BJ (cell line): ENCODE results near the gene IL10RB. TPM values are rescaled to one million over a fixed set of nuclear protein-coding genes. Genes with fewer than 3 reads are reported as not detected.

ENCODE experiments used
- CTCF ChIA-PET: fragments of 350-600 bp; formaldehyde crosslinking; extraction: SDS; loops from one replicate; lab custom pipeline; 2021; ENCODE audit warnings: antibody characterized with exemption, inconsistent platforms; lab: Yijun Ruan, JAX
- POLR2A ChIA-PET: fragments of 300-600 bp; sonication (Branson Sonifier 250); formaldehyde crosslinking; extraction: SDS; loops from one replicate; lab custom pipeline; 2021; ENCODE audit warnings: antibody characterized with exemption; lab: Charles Lee
- DNase-seq: peaks from one replicate; pipeline ENCODE4 v3.0.0-alpha.2; 2011; ENCODE audit warnings: low read depth
- H3K27me3 ChIP-seq: 2 replicates; pipeline ENCODE4 v1.6.0; 2011; ENCODE audit warnings: low read length; ENCODE audit not compliant: control insufficient read depth, insufficient read depth
- H3K36me3 ChIP-seq: 2 replicates; pipeline ENCODE4 v1.5.1; 2011; ENCODE audit warnings: low read length; ENCODE audit not compliant: control insufficient read depth, insufficient read depth
- H3K4me3 ChIP-seq: 2 replicates; pipeline ENCODE4 v1.5.1; 2011; ENCODE audit warnings: low read depth, mild to moderate bottlenecking, control low read depth, low read length
- polyA plus RNA-seq: library from polyadenylated mRNA; depleted of rRNA; stranded (reverse); fragments of >200 nt; gene quantifications from 2 replicates; pipeline ENCODE4 v1.2.3, GENCODE V29; 2011
- TF ChIP-seq, protein P1 (sequence below): IDR thresholded peaks from 2 replicates; pipeline ENCODE4 v1.5.1; 2011; ENCODE audit warnings: low read depth, mild to moderate bottlenecking, control low read depth, inconsistent platforms, low read length, moderate library complexity; ENCODE audit not compliant: insufficient read depth

The IL10RB gene
- polyA plus RNA-seq, 1 experiment: 56.8 TPM

DNA sequence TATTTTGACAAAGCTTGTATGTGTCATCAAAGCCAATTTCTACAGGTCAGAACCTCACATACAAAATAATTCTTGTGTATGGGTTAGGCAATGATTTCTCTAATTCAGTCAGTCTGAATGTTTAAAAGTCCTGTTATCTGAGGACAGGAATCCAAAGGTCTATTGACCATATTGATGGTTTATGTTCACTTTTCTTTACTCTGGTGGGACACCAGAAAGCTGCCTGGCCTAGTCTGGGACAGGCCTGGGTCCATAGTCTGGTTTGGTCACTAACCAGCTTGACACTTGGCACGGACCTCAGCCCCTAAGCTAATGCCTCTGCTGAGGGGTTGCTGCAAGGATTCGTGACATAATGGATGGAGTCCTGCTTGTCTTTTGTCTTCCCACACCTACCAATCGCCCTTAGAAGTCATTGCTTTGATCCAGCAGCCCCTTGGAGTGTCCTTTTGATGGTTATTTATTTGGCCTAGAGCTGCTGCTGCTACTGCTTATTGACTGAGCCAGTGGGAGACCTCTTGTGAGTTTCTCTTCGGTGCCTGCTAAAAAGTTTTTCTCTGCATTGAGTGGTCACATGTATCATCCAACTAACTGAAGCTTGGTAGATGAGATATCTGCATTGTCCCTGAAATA, 20.8 kb upstream of the IL10RB start:
- POLR2A ChIA-PET: no interaction called here
- TF ChIP-seq, protein P1, sequence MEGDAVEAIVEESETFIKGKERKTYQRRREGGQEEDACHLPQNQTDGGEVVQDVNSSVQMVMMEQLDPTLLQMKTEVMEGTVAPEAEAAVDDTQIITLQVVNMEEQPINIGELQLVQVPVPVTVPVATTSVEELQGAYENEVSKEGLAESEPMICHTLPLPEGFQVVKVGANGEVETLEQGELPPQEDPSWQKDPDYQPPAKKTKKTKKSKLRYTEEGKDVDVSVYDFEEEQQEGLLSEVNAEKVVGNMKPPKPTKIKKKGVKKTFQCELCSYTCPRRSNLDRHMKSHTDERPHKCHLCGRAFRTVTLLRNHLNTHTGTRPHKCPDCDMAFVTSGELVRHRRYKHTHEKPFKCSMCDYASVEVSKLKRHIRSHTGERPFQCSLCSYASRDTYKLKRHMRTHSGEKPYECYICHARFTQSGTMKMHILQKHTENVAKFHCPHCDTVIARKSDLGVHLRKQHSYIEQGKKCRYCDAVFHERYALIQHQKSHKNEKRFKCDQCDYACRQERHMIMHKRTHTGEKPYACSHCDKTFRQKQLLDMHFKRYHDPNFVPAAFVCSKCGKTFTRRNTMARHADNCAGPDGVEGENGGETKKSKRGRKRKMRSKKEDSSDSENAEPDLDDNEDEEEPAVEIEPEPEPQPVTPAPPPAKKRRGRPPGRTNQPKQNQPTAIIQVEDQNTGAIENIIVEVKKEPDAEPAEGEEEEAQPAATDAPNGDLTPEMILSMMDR: no peak

DNA sequence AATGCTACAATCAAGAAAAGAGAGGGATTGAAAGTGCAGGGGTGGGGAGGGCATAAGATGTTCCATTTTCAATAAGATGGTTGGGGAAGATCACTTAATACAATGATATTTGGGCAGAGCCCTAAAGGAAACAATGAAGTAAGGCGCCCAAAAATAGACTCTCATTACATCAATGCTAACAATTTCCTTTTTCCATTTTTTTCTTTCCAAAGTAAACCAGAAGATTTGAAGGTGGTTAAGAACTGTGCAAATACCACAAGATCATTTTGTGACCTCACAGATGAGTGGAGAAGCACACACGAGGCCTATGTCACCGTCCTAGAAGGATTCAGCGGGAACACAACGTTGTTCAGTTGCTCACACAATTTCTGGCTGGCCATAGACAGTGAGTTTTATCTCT, 19.7 kb upstream of the IL10RB start:
- TF ChIP-seq, protein P1: no peak
- H3K36me3 ChIP-seq: peaks cover 16% of the 10 kb centered on the region
- H3K4me3 ChIP-seq: no peak overlapping the region
- no peaks in the 10 kb centered on the region for H3K27me3 ChIP-seq
- ChIA-PET CTCF (no interaction called here), POLR2A (no interaction called here)
- DNase-seq: no peak

More for the DNA sequence above, 20.8 kb upstream of the IL10RB start:
- CTCF ChIA-PET: no interaction called here
- no peak overlapping the region for H3K4me3 ChIP-seq
- peaks cover 16% of the 10 kb centered on the region for H3K36me3 ChIP-seq
- no peaks in the 10 kb centered on the region for H3K27me3 ChIP-seq
- no peak for DNase-seq

DNA sequence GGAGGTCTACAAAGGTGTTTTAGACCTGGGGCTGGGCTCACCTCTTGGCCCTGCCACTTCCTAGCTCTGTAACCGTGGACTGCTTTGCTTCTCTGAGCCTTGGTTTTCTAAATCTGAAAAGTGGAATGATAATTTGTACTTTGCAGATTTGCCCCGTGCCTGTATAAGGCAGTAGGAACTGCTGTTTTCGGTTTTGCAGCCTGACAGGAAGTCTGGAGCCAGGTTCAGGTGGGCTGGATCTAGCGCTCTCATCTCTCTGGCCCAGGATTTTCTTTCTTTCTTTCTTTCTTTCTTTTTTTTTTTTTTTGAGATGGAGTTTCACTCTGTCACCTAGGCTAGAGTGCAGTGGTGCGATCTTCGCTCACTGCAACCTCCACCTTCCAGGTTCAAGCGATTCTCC, 19.2 kb upstream of the IL10RB start:
- POLR2A ChIA-PET: no interaction called here
- Histone ChIP-seq H3K27me3 (no peaks in the 10 kb centered on the region), H3K4me3 (no peak overlapping the region), H3K36me3 (peaks cover 16% of the 10 kb centered on the region)
- TF ChIP-seq, protein P1: no peak
- CTCF ChIA-PET: no interaction called here
- DNase-seq: no peak

DNA sequence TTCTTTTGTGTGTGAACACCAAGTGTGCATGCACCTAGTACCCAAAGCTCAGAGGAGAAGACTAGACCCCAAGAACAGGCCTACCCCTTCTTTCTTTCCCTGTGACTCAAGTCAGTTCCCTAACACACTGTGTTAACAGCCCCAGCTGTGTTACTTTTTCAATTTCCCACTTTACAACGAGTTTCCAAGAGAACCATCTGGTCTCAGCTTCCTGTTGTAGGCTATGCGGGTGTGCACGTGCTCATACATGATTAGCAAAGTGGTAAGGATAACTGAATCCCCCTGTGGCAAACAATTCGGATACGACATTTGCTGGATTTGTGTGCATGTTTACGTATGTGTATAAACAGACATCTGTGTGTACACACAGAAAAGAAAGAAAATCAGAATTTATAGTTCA, 18.6 kb upstream of the IL10RB start:
- CTCF ChIA-PET: no interaction called here

DNA sequence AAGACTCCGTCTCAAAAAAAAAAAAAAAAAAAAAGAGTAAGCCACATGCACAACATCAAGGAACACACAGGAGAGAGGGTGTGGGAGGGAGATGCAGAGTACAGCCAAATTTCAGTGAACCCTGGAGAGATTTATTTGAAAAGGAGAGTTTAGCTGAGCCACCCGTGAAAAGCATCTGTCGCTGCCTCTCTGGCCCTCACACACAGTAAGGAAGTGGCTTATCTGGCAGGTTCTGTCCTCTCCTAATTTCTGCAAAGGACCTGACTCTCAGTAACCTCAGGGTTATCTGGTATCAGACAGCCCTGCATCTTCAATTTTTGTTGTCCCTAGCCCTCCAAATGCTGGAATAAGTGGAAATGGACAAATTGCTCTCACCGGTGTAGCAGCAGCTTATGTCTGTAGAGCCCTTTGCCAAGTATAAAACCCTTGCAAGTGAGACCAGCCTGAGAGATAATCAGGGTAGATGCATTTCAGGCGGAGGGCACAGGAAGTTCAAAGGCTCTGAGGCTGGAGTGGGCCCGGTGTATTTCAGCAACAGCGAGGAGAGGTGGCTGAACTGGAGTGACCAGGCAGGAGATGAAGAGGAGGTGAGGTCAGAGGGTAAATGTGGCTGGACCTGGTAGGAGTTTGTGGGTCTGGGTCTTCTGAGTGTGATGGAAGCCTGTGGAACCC, 16.7 kb upstream of the IL10RB start:
- DNase-seq: no peak
- ChIA-PET POLR2A (no interaction called here), CTCF (no interaction called here)
- H3K4me3 ChIP-seq: no peak overlapping the region
- H3K36me3 ChIP-seq: peaks cover 19% of the 10 kb centered on the region
- TF ChIP-seq, protein P1: no peak
- H3K27me3 ChIP-seq: no peaks in the 10 kb centered on the region

More for the DNA sequence above, 18.6 kb upstream of the IL10RB start:
- TF ChIP-seq, protein P1: no peak
- DNase-seq: no peak
- H3K27me3 ChIP-seq: no peaks in the 10 kb centered on the region
- H3K36me3 ChIP-seq: peaks cover 16% of the 10 kb centered on the region
- no peak overlapping the region for H3K4me3 ChIP-seq
- POLR2A ChIA-PET: no interaction called here
